Hypothalamus (tissue), 51 donors: ENCODE results near the gene UGT1A8.
"Not testable (repeated sequence)": the region's sequence is repeated elsewhere in the genome, so short reads cannot be mapped to it uniquely, and the experiment has no call there.

Source experiments
- DNase-seq, 51 donors: peaks; one replicate each; lab custom pipeline; 2025; lab: John Stamatoyannopoulos, UW

The UGT1A8 gene

GRCh38 chr2:233711312-233712008 lies 94.0 kb downstream of the UGT1A8 start:
- DNase-seq, result peak in 41 of 51 donors; percentile 2 to 78 (median 42)

GRCh38 chr2:233712611-233713261 lies 95.3 kb downstream of the UGT1A8 start, which contains the start of gene UGT1A5:
UGT1A5 (plus strand) TSS chr2:233712907; CDS start chr2:233712992, 85 bp downstream.
- no peak for DNase-seq

GRCh38 chr2:233713262-233713615 lies 95.8 kb downstream of the UGT1A8 start:
- DNase-seq, result no peak

GRCh38 chr2:233714121-233714520 lies 96.7 kb downstream of the UGT1A8 start:
- no peak for DNase-seq

- no peak for DNase-seq
Measured at GRCh38 chr2:233718552-233718951, 101.1 kb downstream of the UGT1A8 start, which contains the start of gene UGT1A4. UGT1A4 (plus strand) TSS chr2:233718736; CDS start chr2:233718821, 85 bp downstream.

GRCh38 chr2:233728723-233729301 lies 111.4 kb downstream of the UGT1A8 start, which contains the start of gene UGT1A3:
UGT1A3 (plus strand) TSS chr2:233729042; CDS start chr2:233729127, 85 bp downstream.
- DNase-seq, result no peak

GRCh38 chr2:233736868-233737653 lies 119.6 kb downstream of the UGT1A8 start:
- not testable (repeated sequence) for DNase-seq

GRCh38 chr2:233740870-233741269 lies 123.4 kb downstream of the UGT1A8 start:
- no peak for DNase-seq

- DNase-seq, result no peak
Measured at GRCh38 chr2:233743464-233744259, 126.2 kb downstream of the UGT1A8 start.

GRCh38 chr2:233745073-233745755 lies 127.8 kb downstream of the UGT1A8 start:
- DNase-seq, result no peak

GRCh38 chr2:233745838-233746237 lies 128.4 kb downstream of the UGT1A8 start:
- DNase-seq, result not testable (repeated sequence)

- no peak for DNase-seq
Measured at GRCh38 chr2:233746475-233747282, 129.2 kb downstream of the UGT1A8 start.

- no peak for DNase-seq
Measured at GRCh38 chr2:233747283-233747544, 129.8 kb downstream of the UGT1A8 start.

- DNase-seq, result not testable (repeated sequence)
Measured at GRCh38 chr2:233750689-233751088, 133.3 kb downstream of the UGT1A8 start.

- not testable (repeated sequence) for DNase-seq
Measured at GRCh38 chr2:233751212-233752009, 134.0 kb downstream of the UGT1A8 start.

- DNase-seq, result no peak
Measured at GRCh38 chr2:233754872-233755611, 137.6 kb downstream of the UGT1A8 start.

- DNase-seq, result no peak
Measured at GRCh38 chr2:233756429-233757081, 139.1 kb downstream of the UGT1A8 start.
